ENCODE data around the gene TMEM117. TPM values are rescaled to one million over a fixed set of nuclear protein-coding genes. Genes with fewer than 3 reads are reported as not detected.

Gene TMEM117
- total and polyA plus RNA-seq, 2 donors (not counting 3 experiments of a cell fraction or from before 2014, with no cell fraction given) = 1.2 to 3.8 TPM

- no TSS peak for BruUV-seq (replicated peaks)
- POLR2A ChIA-PET = no interaction called here
- Histone ChIP-seq H3K4me3 (replicated peaks in 1 of 3; ENCODE audit: insufficient read depth in 1 of 3, low read depth in 1 of 3, low read length in 3 of 3) (no peak overlapping the region), H3K27me3 (ENCODE audit: control insufficient read depth in 2 of 2, insufficient read depth in 2 of 2, low read length in 2 of 2) (no peaks in the 10 kb centered on the region), H4K20me1 (replicated peaks; ENCODE audit: control insufficient read depth, extremely low read depth, insufficient read depth, low read length) (no peaks in the 10 kb centered on the region), H3K9me3 (replicated peaks; ENCODE audit: control insufficient read depth, insufficient read depth, low read length) (no peaks in the 10 kb centered on the region), H3K9me1 (replicated peaks; ENCODE audit: control insufficient read depth, extremely low read depth, insufficient read depth, low read length) (no peaks in the 10 kb centered on the region), H2AFZ (ENCODE audit: low read depth, low read length) (no peak overlapping the region), H3K36me3 (ENCODE audit: control insufficient read depth in 2 of 2, extremely low read depth in 1 of 2, insufficient read depth in 2 of 2, low read length in 2 of 2) (no peaks in the 10 kb centered on the region), H3K4me2 (ENCODE audit: insufficient read depth, low read length) (no peak overlapping the region), H3K79me2 (ENCODE audit: control insufficient read depth, insufficient read depth, low read length) (no peaks in the 10 kb centered on the region), H3K27ac (ENCODE audit: insufficient read depth, low read depth, low read length) (no peak overlapping the region), H3K9ac (replicated peaks; ENCODE audit: extremely low read depth, insufficient read depth, low read length) (no peak overlapping the region), H3K4me1 (ENCODE audit: control insufficient read depth, extremely low read depth, insufficient read depth, low read length) (no peaks in the 10 kb centered on the region)
- FAIRE-seq (no peak), DNase-seq (ENCODE audit: low read depth, low spot score) (no peak)
- intact Hi-C loops (cut with micrococcal nuclease) (no loop called here), dilution Hi-C loops (cut with MboI; ENCODE audit: extremely low pct_ligation_motif_present, low sequenced_read_pairs) (no loop called here)
- no peak for TF ChIP-seq EZH2 (IDR thresholded peaks at IDR 0.05; ENCODE audit: borderline replicate concordance, low read depth, low read length, severe bottlenecking)
- CTCF ChIA-PET = no interaction called here
These were observed 262.9 kb downstream of the TMEM117 start for GRCh38 chr12:44098786-44099185.

- FAIRE-seq = no peak
- POLR2A ChIA-PET = no interaction called here
- no peak overlapping the region for H3K4me2 ChIP-seq (ENCODE audit: insufficient read depth, low read length)
- no peak overlapping the region for H2AFZ ChIP-seq (ENCODE audit: low read depth, low read length)
- H3K36me3 ChIP-seq (ENCODE audit: control insufficient read depth in 2 of 2, extremely low read depth in 1 of 2, insufficient read depth in 2 of 2, low read length in 2 of 2) = no peaks in the 10 kb centered on the region
- no peak overlapping the region for H3K27ac ChIP-seq (ENCODE audit: insufficient read depth, low read depth, low read length)
- DNase-seq (ENCODE audit: low read depth, low spot score) = no peak
- H3K9ac ChIP-seq (replicated peaks; ENCODE audit: extremely low read depth, insufficient read depth, low read length) = no peak overlapping the region
- dilution Hi-C loops (cut with MboI; ENCODE audit: extremely low pct_ligation_motif_present, low sequenced_read_pairs) = no loop called here
- CTCF ChIA-PET = no interaction called here
- intact Hi-C loops (cut with micrococcal nuclease) = no loop called here
- no TSS peak for BruUV-seq (replicated peaks)
- H3K4me1 ChIP-seq (ENCODE audit: control insufficient read depth, extremely low read depth, insufficient read depth, low read length) = no peaks in the 10 kb centered on the region
- no peaks in the 10 kb centered on the region for H4K20me1 ChIP-seq (replicated peaks; ENCODE audit: control insufficient read depth, extremely low read depth, insufficient read depth, low read length)
- no peaks in the 10 kb centered on the region for H3K9me1 ChIP-seq (replicated peaks; ENCODE audit: control insufficient read depth, extremely low read depth, insufficient read depth, low read length)
- no peaks in the 10 kb centered on the region for H3K79me2 ChIP-seq (ENCODE audit: control insufficient read depth, insufficient read depth, low read length)
- H3K27me3 ChIP-seq (ENCODE audit: control insufficient read depth in 2 of 2, insufficient read depth in 2 of 2, low read length in 2 of 2) = no peaks in the 10 kb centered on the region
- no peak overlapping the region for H3K4me3 ChIP-seq (replicated peaks in 1 of 3; ENCODE audit: insufficient read depth in 1 of 3, low read depth in 1 of 3, low read length in 3 of 3)
- TF ChIP-seq POLR2AphosphoS5 (IDR thresholded peaks at IDR 0.05; ENCODE audit: insufficient read depth, low read depth, low read length) (no peak), MYC (IDR thresholded peaks at IDR 0.05; ENCODE audit: low read depth, low read length) (no peak), GATA2 (IDR thresholded peaks at IDR 0.05; ENCODE audit: insufficient read depth, insufficient read length, low read depth, low read length) (no peak), FOS (IDR thresholded peaks at IDR 0.05; ENCODE audit: borderline replicate concordance, insufficient read depth, low read length) (no peak), CTCF (IDR thresholded peaks at IDR 0.05; ENCODE audit: extremely low read depth in 1 of 2, insufficient read depth in 1 of 2, low read depth in 1 of 2, low read length in 2 of 2) (no peak), POLR2A (IDR thresholded peaks at IDR 0.05; ENCODE audit: low read depth, low read length) (no peak), EZH2 (IDR thresholded peaks at IDR 0.05; ENCODE audit: borderline replicate concordance, low read depth, low read length, severe bottlenecking) (no peak), JUN (IDR thresholded peaks at IDR 0.05; ENCODE audit: borderline replicate concordance, insufficient read depth, insufficient read length, low read depth) (no peak)
- TF ChIP-seq, protein P1, sequence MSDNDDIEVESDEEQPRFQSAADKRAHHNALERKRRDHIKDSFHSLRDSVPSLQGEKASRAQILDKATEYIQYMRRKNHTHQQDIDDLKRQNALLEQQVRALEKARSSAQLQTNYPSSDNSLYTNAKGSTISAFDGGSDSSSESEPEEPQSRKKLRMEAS (IDR thresholded peaks at IDR 0.05; ENCODE audit: insufficient read depth, insufficient read length) = no peak
- H3K9me3 ChIP-seq (replicated peaks; ENCODE audit: control insufficient read depth, insufficient read depth, low read length) = no peaks in the 10 kb centered on the region
These were observed 263.6 kb downstream of the TMEM117 start for GRCh38 chr12:44099486-44099885.

Measured in endothelial cell of umbilical vein (primary cell).